ENCODE measurements around the gene MCM3.

Gene MCM3

DNA sequence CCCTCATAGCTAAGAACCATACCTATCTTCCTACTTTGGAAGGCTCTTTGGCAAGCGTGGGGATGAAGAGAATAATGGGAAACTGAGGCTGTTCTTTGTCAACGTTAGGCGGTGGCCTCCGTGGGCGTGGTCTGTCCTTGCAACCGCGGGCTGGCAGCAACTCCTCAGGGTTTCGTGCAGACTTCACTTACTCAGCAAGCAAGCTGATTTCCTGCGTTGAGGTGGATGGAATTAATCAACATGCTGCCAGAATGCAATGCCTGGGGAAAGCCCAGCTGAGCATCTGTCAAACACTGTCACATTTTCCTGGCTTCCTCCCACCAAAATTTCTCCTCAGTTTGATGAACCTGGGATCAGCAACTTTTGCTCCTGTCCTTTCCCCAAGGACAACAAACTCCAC lies 31.0 kb downstream of the MCM3 start:
- no peak for DNase-seq (ENCODE audit: low read depth in 2 of 2, low spot score in 1 of 2)

DNA sequence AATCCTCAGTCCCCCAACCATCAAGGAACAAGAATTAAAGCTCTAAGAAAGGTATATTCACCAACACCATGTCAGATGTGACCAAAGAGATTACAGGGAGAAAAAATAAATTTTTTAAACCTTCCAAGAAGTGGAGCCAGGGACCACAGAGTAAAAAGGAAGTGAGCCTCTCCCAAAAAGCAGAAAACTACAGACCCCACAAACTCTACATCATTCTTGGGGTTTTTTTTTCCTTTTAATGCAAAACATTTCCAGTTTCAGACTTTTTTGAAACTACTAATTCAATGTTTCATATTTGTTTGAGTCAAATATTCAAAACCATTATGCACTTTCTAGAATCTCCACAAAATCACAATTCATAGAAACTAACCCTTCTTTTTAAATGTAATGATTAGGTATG lies 33.4 kb downstream of the MCM3 start:
- no peak for DNase-seq (ENCODE audit: low read depth in 2 of 2, low spot score in 1 of 2)

DNA sequence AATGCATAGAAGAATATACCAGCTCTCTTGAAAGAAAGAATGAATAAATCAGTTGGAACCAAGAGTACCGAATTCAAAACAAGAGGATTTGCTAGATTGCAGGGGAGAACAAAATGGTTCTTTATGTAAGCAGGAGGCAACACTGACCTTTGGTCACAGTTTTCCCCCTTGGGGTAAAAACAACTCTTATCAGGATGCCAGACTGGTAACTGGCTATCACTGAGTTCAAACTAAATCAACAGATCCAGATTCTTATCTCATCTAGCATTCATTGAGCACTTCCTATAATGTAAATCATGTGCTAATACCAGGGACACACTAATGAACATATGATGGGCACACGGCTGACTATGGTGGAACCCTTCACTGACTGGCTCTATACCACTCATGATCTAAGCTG lies 35.5 kb downstream of the MCM3 start:
- DNase-seq (ENCODE audit: low read depth in 2 of 2, low spot score in 1 of 2): no peak

DNA sequence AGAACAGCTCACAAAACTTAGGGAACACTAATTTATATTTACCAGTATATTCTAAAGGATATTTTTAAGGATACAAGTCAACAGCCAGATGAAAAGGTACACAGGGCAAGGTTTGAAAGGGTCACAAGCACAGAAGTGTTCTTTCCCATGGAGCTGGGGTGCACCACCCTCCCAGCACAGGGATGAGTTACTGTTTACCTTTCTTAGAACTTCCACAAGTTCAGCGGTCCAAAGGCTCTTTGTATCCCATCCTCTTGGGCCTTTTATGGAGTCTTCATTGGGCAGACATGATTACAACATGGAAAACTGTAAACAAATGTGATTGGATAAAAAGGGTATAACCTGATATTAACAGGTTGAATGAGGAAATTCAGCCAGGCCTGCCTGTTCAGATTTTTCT lies 39.1 kb downstream of the MCM3 start:
- no peak for DNase-seq (ENCODE audit: low read depth in 2 of 2, low spot score in 1 of 2)

DNA sequence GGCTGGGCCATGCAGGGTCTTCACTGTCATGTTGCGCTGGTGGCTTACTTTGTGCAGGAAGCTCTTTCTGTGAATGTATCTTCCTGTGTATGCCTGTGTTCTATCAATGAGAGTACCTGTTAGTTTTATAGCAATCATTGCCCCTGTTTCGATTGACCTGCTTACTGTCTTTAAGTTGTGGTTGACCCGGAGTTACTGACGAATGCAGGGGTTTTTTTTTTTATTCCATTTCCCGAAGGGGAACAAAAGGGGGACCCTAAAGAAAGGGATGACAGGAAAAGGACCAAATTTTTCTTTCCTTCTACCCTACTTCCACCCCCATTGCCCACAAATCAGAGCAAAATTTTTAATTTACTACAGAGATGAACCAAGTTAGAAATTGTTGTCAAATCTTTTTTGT lies 40.1 kb downstream of the MCM3 start, which contains the start of gene IL17F:
Gene IL17F (minus strand): TSS at position 101 of the 400 bp plus-strand sequence. CDS start 71 bp downstream, at position 30.
- no peak for DNase-seq (ENCODE audit: low read depth in 2 of 2, low spot score in 1 of 2)

DNA sequence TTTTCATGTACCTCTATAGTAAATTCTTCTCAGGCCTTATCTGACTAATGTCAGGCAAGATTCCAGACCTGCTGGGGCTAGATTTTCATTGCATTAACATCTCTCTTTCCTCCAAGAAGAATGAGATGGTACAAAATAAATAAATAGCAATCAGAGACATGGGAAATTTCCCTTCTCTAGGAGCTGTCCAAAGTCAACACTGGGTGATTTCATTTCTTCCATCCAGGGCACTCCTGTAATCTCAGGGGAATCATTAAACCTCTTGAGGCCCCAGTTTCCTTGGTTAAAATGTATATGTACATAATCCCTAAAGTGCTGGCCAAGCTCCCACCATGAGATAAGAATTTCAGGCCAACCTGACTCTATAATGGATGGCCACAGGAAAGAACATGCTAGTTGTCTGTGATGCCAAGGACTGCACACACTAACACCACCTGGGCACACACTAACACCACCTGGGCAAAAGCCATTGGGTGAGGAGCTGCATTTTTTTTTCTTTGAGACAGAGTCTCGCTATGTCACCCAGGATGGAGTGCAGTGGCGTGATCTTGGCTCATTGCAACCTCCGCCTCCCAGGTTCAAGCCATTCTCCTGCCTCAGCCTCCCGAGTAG lies 41.2 kb downstream of the MCM3 start:
- DNase-seq (ENCODE audit: low read depth in 2 of 2, low spot score in 1 of 2): no peak

DNA sequence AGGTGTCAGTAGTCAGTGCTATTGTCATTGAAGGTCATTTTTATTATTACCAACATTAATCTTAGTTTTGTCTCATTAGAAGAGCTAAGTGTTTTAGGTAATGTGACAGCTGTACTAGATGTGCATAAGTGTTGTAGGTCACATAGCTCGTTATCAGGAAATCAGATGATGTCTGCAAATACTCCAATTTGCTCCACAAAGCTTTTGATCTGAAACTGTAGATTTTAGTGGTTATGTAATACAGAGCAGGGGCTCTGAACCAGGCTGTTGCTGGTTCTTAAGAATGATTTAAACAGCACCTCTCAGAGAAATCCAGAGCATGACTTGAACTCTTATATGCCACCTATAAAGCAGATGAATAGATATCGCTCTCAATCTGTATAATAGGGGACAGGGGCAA lies 42.7 kb downstream of the MCM3 start:
- no peak for DNase-seq (ENCODE audit: low read depth in 2 of 2, low spot score in 1 of 2)

DNA sequence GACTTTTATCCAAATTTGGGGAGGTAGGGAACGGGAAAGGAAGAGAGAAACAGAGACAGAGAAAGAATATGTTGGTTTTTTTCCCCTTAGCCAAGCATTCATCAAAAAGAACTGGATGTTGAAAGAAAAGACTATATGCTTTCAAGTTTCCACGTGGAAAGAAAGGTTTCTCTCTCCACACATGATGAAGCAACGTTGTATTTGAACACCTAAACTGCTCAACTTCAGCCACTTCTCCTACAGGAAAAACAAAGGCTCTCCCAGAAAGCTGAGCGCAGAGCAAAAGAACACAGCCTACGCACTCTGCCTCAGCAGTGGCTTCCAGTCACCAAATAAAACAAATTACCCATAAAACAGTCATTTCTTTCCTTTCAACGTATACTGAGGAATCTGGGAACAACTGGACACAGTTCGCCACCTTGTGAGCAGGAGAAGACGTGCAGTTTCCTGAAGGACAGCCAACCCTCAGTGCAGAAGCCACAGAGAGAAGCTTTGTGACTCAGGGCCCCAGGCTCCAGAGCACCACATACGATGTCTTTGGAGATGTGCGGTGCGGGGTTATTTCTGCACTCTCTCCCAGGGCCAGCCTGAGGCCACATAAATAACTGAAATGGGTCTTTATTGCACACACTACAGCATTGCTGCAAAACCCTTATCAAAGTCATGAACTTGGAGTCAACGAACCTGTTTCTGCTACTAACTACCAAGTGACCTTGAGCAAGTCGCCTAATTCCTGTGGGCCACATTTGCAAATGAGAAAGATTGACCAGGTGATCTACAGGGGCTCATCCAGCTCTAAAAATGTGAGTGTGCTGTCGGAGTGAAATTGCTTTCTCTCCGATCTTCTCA lies 50.3 kb downstream of the MCM3 start:
- DNase-seq (ENCODE audit: low read depth in 2 of 2, low spot score in 1 of 2): no peak

DNA sequence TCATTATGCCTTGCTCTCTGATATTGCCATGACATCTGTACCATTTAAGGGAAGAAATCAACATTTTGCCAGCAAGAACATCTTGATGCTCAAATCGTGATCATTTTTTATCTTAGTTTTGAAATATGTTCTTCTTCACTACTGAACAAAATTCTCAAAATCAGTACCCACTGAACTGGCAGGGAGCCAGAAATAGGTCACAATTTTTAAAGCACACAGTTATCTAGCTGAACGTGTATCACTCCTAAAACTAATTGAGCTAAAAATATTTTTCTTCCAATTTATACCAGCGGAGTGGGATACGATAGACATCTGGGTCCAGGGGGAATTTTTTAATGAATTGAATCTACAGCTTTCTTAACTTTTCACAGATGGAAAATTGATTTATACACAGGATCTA lies 51.5 kb downstream of the MCM3 start:
- DNase-seq (ENCODE audit: low read depth in 2 of 2, low spot score in 1 of 2): no peak

DNA sequence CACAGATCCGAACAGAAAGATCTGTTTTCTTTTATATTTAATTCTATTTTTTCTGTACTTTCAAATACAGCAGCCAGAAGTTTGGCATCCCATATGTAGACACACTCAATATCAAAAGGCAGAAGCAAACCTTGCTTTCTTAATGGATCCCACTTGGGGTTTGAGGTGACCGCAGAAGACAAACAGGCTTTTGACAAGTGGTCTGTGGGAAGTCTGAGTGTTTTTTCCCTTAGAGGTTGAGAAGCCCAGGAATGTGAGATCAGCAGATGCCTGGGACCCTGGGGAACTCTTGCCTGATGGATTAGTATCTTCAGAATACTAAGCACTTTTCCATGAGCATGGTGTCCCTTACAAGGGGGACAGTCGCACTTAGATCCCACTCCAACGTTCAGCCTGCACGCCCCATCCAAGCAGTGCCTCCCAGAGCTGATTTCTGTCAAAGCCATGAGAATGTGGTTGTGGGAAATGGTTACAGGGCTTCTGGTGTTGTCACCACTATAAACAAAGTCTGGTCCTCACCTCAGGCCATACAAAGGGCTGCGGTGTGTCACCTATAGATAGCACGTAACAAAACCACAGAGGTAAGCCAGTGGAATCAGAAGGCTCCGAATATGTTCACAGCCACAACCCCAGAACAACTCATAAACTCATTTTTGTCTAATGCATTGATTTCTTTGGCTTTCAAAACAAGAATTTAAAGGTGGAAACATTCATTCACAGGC lies 53.0 kb downstream of the MCM3 start:
- DNase-seq (ENCODE audit: low read depth in 2 of 2, low spot score in 1 of 2): no peak

DNA sequence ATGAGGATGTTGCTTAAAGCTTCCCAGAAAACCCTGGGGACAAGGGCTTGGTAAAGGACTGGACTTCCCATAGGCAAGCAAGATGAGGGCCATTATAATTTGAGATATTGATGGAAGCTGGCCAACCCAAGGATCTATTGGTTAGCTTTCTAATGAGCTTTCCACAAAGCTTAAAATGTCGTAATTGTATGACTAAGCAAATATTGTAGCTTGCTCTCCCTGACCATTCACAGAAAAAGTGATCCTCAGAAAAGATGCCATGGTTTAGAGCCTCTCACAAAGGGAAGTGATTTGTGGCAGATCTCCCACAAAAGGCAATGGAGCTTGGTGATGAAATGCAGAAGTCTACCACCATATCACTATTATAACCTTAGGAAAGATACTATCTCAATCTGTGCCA lies 53.9 kb downstream of the MCM3 start:
- no peak for DNase-seq (ENCODE audit: low read depth in 2 of 2, low spot score in 1 of 2)

DNA sequence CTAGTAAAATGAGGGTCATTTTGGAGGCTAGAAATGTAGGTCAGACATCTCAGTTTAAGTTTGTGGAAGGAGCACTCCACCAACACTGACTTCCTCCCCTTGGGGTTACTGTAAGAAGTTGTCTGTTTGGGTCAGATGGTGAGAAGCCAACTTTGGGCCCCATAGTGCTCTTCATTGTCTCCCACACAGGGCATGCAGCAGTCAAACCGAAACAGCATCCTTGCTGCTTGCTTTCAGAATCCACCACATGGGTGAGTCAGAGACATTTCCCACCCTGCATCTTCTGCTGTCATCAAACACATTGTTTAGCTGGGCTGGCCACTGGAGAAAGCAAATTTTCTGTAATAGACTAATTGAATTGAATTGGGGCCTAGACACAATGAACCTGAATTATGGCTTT lies 57.0 kb downstream of the MCM3 start:
- DNase-seq (ENCODE audit: low read depth in 2 of 2, low spot score in 1 of 2): no peak

DNA sequence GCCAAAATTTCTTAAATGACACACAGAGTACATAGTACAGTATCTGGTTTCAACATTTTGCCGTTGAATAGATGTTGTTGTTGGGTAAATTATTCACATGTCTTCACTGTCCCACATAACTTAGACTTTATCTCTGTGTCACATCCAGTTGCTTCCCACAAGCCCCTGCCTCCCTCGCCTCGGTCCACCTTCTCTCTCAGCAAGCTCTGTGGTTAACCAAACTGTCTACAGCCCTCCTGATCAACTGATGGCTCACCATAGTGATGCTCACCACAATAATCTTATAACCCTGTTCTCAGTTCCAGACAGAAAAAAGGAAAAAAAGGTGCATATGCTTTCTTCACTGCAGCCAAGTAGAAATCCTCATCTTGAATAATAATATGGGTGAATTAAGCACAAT lies 63.2 kb downstream of the MCM3 start:
- DNase-seq (ENCODE audit: low read depth in 2 of 2, low spot score in 1 of 2): no peak

DNA sequence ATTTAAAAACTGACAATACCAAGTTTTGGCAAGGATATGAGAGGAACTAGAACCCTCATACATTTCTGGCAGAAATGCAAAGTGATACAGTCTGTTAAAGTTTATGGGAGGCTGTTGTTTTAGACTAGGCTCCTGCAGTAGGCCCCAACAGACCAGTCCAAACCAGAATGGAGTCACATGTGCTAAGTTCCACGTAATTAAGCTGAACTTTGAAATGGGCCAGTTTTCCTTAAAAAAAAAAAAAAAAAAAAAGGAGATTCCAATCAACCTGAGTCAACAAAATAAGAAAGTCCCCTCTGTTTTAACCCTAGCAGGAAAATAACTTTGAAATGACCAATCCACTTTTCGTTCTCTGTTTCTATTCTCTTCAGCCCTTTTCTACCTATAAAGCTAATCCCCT lies 66.8 kb downstream of the MCM3 start:
- no peak for DNase-seq (ENCODE audit: low read depth in 2 of 2, low spot score in 1 of 2)

DNA sequence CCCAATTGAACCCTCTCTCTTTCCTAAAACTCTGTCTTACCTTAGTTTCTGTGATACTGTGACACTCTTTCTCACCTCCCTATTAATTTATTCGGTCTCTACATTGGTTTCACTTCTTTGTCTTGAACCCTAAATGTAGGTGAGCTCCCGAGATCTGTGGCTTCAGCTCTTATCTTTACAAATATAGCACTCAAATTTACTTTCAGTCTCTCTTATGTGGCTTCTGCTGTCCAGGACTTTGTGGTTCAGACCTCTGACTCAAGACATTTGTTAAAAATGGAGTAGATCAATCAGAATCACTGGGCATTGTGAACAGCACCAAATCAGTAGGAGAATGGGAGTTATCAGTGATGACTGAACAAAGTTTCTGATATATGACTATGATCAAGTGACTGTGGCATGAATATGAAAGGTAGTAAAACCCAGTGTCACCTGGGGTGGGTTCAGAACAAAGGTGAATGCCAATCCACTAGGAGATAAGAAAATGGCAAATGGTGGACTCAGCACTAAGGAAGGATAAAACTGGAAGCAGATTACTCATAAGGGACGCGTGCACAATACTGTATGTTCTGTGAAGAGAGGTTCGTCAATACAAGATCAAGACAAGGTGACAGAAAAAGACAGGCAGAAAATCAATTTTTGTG lies 67.5 kb downstream of the MCM3 start:
- DNase-seq (ENCODE audit: low read depth in 2 of 2, low spot score in 1 of 2): no peak

DNA sequence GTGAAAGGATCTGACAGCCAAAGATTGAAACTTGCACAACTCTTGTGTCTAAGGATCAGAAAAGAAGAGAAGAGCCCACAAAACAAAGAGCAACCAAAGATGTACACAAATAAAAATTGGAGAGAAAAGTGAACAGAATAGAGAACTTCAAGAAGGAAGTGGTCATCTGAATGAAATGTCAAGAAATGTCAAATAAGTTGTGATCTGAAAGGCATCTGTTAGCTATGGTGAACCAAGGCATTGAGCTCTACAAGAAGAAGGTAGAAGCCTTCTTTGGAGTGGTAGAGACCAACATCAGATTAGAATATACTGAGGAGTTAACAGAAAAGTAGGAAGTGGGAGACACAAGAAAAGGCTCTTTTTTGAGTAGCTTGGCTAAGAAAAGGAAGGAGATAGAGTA lies 68.8 kb downstream of the MCM3 start:
- DNase-seq (ENCODE audit: low read depth in 2 of 2, low spot score in 1 of 2): no peak
